HepG2 (cell line): Measurements from ENCODE around the gene TRAK1. TPM values are rescaled to one million over a fixed set of nuclear protein-coding genes. Genes with fewer than 3 reads are reported as not detected.
A peak's percentile ranks its signal among the peaks of the same experiment; 100 is the strongest.

Experiments
- ARNT ChIP-seq: fragments of 450-650 bp; IDR thresholded peaks from 2 replicates; pipeline ENCODE4 v1.6.1; 2017
- ATAD3A ChIP-seq: sonication (generic); formaldehyde crosslinking; IDR thresholded peaks from 2 replicates; pipeline ENCODE4 v1.4.0; 2020; ENCODE audit warnings: missing genetic modification reagents
- ATF5 ChIP-seq: sonication (generic); formaldehyde crosslinking; IDR thresholded peaks from 2 replicates; pipeline ENCODE4 v1.4.0; 2020; ENCODE audit warnings: mild to moderate bottlenecking, low read depth, missing genetic modification reagents
- CEBPB ChIP-seq: IDR thresholded peaks from 2 replicates; pipeline ENCODE4 v1.6.1; 2011; ENCODE audit warnings: low read depth, low read length, improper control_type of control experiment, borderline replicate concordance
- CENPX ChIP-seq: sonication (generic); formaldehyde crosslinking; IDR thresholded peaks from 2 replicates; pipeline ENCODE4 v1.9.0; 2021; ENCODE audit warnings: mild to moderate bottlenecking, missing genetic modification reagents, moderate library complexity
- FOXP4 ChIP-seq: sonication (generic); formaldehyde crosslinking; IDR thresholded peaks from 2 replicates; pipeline ENCODE4 v1.4.0; 2020; ENCODE audit warnings: missing genetic modification reagents
- HMGA1 ChIP-seq: sonication (generic); formaldehyde crosslinking; conservative IDR thresholded peaks from 2 replicates; pipeline ENCODE4 v1.4.0; 2020; ENCODE audit warnings: missing genetic modification reagents
- KDM5B ChIP-seq: sonication (generic); formaldehyde crosslinking; IDR thresholded peaks from 2 replicates; pipeline ENCODE4 v1.4.0; 2020; ENCODE audit warnings: missing genetic modification reagents, mild to moderate bottlenecking, borderline replicate concordance
- KMT2A ChIP-seq: sonication (generic); formaldehyde crosslinking; IDR thresholded peaks from 2 replicates; pipeline ENCODE4 v1.4.0; 2020; ENCODE audit warnings: missing genetic modification reagents
- KMT2B ChIP-seq: IDR thresholded peaks from 2 replicates; pipeline ENCODE4 v1.6.1; 2016; ENCODE audit warnings: missing genetic modification reagents, missing compliant biosample characterization
- MAFK ChIP-seq, 2 experiments: IDR thresholded peaks in 1 of 2; conservative IDR thresholded peaks in 1 of 2; 2 replicates each; pipeline ENCODE4 v1.6.1; 2011; ENCODE audit warnings: improper control_type of control experiment in 2 of 2, low read length in 2 of 2
- MAX ChIP-seq: IDR thresholded peaks from 2 replicates; pipeline ENCODE4 v1.6.1; 2012; ENCODE audit warnings: inconsistent platforms
- MTA3 ChIP-seq: sonication (generic); formaldehyde crosslinking; IDR thresholded peaks from 2 replicates; pipeline ENCODE4 v1.4.0; 2020; ENCODE audit warnings: missing genetic modification reagents
- POLR2AphosphoS5 ChIP-seq: IDR thresholded peaks from 2 replicates; pipeline ENCODE4 v1.6.1; 2012; ENCODE audit warnings: low read depth, low read length
- PRPF4 ChIP-seq: fragments of 200-400 bp; formaldehyde crosslinking; IDR thresholded peaks from 2 replicates; pipeline ENCODE4 v1.6.1; 2016; ENCODE audit warnings: low read length, low read depth; ENCODE audit not compliant: poor library complexity, severe bottlenecking
- RFX3 ChIP-seq: IDR thresholded peaks from 2 replicates; pipeline ENCODE4 v1.6.1; 2016; ENCODE audit warnings: missing biosample characterization, missing genetic modification reagents
- SRF ChIP-seq: IDR thresholded peaks from 2 replicates; pipeline ENCODE4 v1.6.1; 2011; ENCODE audit warnings: mild to moderate bottlenecking, low read depth, low read length, moderate library complexity
- SRSF1 ChIP-seq: fragments of 200-400 bp; formaldehyde crosslinking; optimal IDR thresholded peaks from 2 replicates; pipeline ENCODE3; 2017; ENCODE audit warnings: mild to moderate bottlenecking, low read depth, low read length, moderate library complexity
- TEAD2 ChIP-seq: sonication (generic); formaldehyde crosslinking; IDR thresholded peaks from 2 replicates; pipeline ENCODE4 v1.9.0; 2021; ENCODE audit warnings: missing genetic modification reagents
- ZFP36L1 ChIP-seq: sonication (generic); formaldehyde crosslinking; IDR thresholded peaks from 2 replicates; pipeline ENCODE4 v1.8.0; 2022; ENCODE audit warnings: mild to moderate bottlenecking, missing genetic modification reagents, moderate library complexity
- ZNF382 ChIP-seq: sonication (generic); formaldehyde crosslinking; IDR thresholded peaks from 2 replicates; pipeline ENCODE4 v1.5.0; 2020; ENCODE audit warnings: missing genetic modification reagents, mild to moderate bottlenecking, borderline replicate concordance
- ZNF468 ChIP-seq: sonication (generic); formaldehyde crosslinking; IDR thresholded peaks from 2 replicates; pipeline ENCODE4 v1.8.0; 2022; ENCODE audit warnings: mild to moderate bottlenecking, moderate library complexity, missing genetic modification reagents
- ZNF609 ChIP-seq: sonication (generic); formaldehyde crosslinking; IDR thresholded peaks from 2 replicates; pipeline ENCODE4 v1.4.0; 2020; ENCODE audit warnings: mild to moderate bottlenecking, missing genetic modification reagents, borderline replicate concordance
- ZNF674 ChIP-seq: sonication (generic); formaldehyde crosslinking; IDR thresholded peaks from 2 replicates; pipeline ENCODE4 v1.5.0; 2020; ENCODE audit warnings: low read depth, mild to moderate bottlenecking, missing genetic modification reagents
- ZNF776 ChIP-seq: sonication (generic); formaldehyde crosslinking; IDR thresholded peaks from 2 replicates; pipeline ENCODE4 v1.4.0; 2020; ENCODE audit warnings: mild to moderate bottlenecking, missing genetic modification reagents
- ZNF816 ChIP-seq: sonication (generic); formaldehyde crosslinking; IDR thresholded peaks from 2 replicates; pipeline ENCODE4 v1.8.0; 2022; ENCODE audit warnings: missing genetic modification reagents, mild to moderate bottlenecking, borderline replicate concordance
- polyA plus RNA-seq, 8 experiments: library from polyadenylated mRNA; depleted of rRNA in 3 of 8; stranded (reverse) in 7 of 8; unstranded in 1 of 8; fragments of >200 nt; fragmentation: Illumina TruSeq in 4 of 8; extraction: Trizol in 4 of 8; gene quantifications; 2 replicates each; pipeline versions ENCODE4 v1.2.1 to v1.2.3, GENCODE V29; 2011 to 2016; ENCODE audit warnings: low read depth in 4 of 8, missing spikeins in 1 of 8, mixed read lengths in 1 of 8; ENCODE audit not compliant: insufficient read depth in 1 of 8
- total RNA-seq, 5 experiments: library from RNA; depleted of rRNA; stranded (reverse); fragments of >200 nt; fragmentation: Illumina TruSeq; extraction: Trizol; gene quantifications; 2 replicates each; pipeline ENCODE4 v1.2.3, GENCODE V29; 2016; ENCODE audit warnings: low read depth in 1 of 5

The TRAK1 gene
- total and polyA plus RNA-seq, 2 of the 13 experiments (the other 11 are each of a cell fraction or from before 2014, with no cell fraction given), result 20.5 to 46.6 TPM

GRCh38 chr3:42045708-42046243 lies 45.4 kb upstream of the TRAK1 start (continued):
- TF ChIP-seq ZNF609 (CRISPR knock-in tag), result no peak
- TF ChIP-seq MAFK (conservative IDR thresholded peaks at IDR 0.05 in 1 of 2, IDR thresholded peaks at IDR 0.05 in 1 of 2; ENCODE audit: low read length in 2 of 2), result 0 out of 4 replicates have a peak, but pooled peaks of 1 of the 2 experiments have one; percentile 26
- peak; percentile 84 for TF ChIP-seq CEBPB
- TF ChIP-seq HMGA1 (CRISPR knock-in tag), result no peak
- TF ChIP-seq MAX, result no peak
- TF ChIP-seq CENPX (CRISPR knock-in tag), result no peak
- no peak for TF ChIP-seq MTA3 (CRISPR knock-in tag)
- no peak for TF ChIP-seq ZNF816 (CRISPR knock-in tag)
- TF ChIP-seq ATAD3A (CRISPR knock-in tag), result no peak
- TF ChIP-seq ZFP36L1 (CRISPR knock-in tag), result no peak
- no peak for TF ChIP-seq ATF5 (CRISPR knock-in tag)
- TF ChIP-seq ZNF382 (CRISPR knock-in tag), result no peak
- peak; percentile 56 for TF ChIP-seq FOXP4 (CRISPR knock-in tag)
- TF ChIP-seq ZNF468 (CRISPR knock-in tag), result no peak
- no peak for TF ChIP-seq ARNT
- no peak for TF ChIP-seq KMT2A (CRISPR knock-in tag)
- TF ChIP-seq ZNF674, result no peak
- no peak for TF ChIP-seq PRPF4
- no peak for TF ChIP-seq RFX3 (CRISPR knock-in tag)
- no peak for TF ChIP-seq SRSF1
- no peak for TF ChIP-seq POLR2AphosphoS5
- TF ChIP-seq TEAD2 (CRISPR knock-in tag), result no peak
- no peak for TF ChIP-seq SRF
- TF ChIP-seq ZNF776, result no peak
- no peak for TF ChIP-seq KMT2B (CRISPR knock-in tag)
- TF ChIP-seq KDM5B (CRISPR knock-in tag), result no peak
